CD4-positive, alpha-beta T cell treated with Interleukin-2 at 100 ng/mL for 4 hours (primary cell): ENCODE data around the gene CGGBP1.
"Not testable (repeated sequence)": the region's sequence is repeated elsewhere in the genome, so short reads cannot be mapped to it uniquely, and the experiment has no call there.

Experiments used
- DNase-seq: peaks from one replicate; pipeline ENCODE4 v3.0.0-alpha.2; 2020; ENCODE audit warnings: low spot score

Gene CGGBP1

GRCh38 chr3:88034491-88035275, 24.1 kb downstream of the CGGBP1 start:
- no peak for DNase-seq

GRCh38 chr3:88033808-88034207, 25.0 kb downstream of the CGGBP1 start:
- DNase-seq: no peak

- no peak for DNase-seq
Observed at GRCh38 chr3:88033079-88033478, 25.7 kb downstream of the CGGBP1 start.

- DNase-seq: no peak
Observed at GRCh38 chr3:88032245-88032644, 26.6 kb downstream of the CGGBP1 start.

- peak; percentile 51 for DNase-seq
Observed at GRCh38 chr3:88031642-88032077, 27.1 kb downstream of the CGGBP1 start.

GRCh38 chr3:88030210-88030609, 28.6 kb downstream of the CGGBP1 start:
- DNase-seq: peak; percentile 19

- no peak for DNase-seq
Observed at GRCh38 chr3:88028876-88029275, 29.9 kb downstream of the CGGBP1 start.

- DNase-seq: no peak
Observed at GRCh38 chr3:88025001-88025552, 33.7 kb downstream of the CGGBP1 start.

GRCh38 chr3:88019024-88019423, 39.8 kb downstream of the CGGBP1 start:
- peak; percentile 37 for DNase-seq

GRCh38 chr3:88015656-88016055, 43.1 kb downstream of the CGGBP1 start:
- not testable (repeated sequence) for DNase-seq

GRCh38 chr3:88013592-88013991, 45.2 kb downstream of the CGGBP1 start:
- no peak for DNase-seq

- DNase-seq: no peak
Observed at GRCh38 chr3:88010810-88011209, 48.0 kb downstream of the CGGBP1 start.

- DNase-seq: no peak
Observed at GRCh38 chr3:88009066-88009465, 49.7 kb downstream of the CGGBP1 start.

- DNase-seq: peak; percentile 42
Observed at GRCh38 chr3:88005066-88005465, 53.7 kb downstream of the CGGBP1 start.

- DNase-seq: peak; percentile 40
Observed at GRCh38 chr3:88003115-88003755, 55.6 kb downstream of the CGGBP1 start.

GRCh38 chr3:88002448-88002847, 56.4 kb downstream of the CGGBP1 start:
- DNase-seq: no peak
